GM21786 (cell line): ENCODE data around the gene ANKRD2.

Source experiments
- ATAC-seq: cut with Tn5 transposase; IDR thresholded peaks from one replicate; pipeline ENCODE4 v1.9.1; 2021; ENCODE audit not compliant: unreplicated experiment

ANKRD2 gene

DNA sequence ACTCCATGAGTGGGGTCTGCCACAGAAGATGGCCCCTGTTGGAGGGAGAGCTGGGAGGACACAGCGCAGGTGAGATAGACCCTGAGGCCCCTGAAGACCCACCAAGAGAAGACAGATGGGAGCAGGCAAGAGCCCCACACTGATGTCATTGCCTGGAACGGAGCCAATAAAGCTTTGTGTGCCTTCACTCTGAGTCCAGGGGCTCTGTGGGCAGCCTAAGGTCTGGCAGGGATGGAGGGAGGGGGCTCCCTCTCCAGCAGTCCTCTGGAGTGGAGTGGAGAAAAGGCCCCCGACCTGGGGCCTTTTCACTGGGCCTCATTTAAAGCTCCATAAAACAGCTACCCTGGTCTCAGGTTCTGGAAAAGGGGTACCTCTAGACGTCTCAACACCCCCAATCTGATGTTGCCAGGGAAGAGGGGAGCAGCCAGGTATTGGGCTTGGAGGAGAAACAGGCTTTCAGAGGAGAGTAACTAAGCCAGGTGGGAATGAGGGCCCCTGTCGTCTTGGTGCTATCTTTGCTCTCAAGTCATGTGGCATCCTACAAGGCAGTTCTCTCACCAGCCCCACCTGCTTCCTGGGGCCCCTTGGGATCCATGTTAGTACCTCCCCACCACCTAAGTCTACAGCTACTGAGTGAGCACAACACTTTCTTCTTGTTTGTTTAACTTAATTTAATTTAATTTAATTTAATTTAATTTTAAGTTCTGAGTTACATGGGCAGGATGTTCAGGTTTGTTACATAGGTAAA lies 18.3 kb downstream of the ANKRD2 start:
- ATAC-seq: no peak

DNA sequence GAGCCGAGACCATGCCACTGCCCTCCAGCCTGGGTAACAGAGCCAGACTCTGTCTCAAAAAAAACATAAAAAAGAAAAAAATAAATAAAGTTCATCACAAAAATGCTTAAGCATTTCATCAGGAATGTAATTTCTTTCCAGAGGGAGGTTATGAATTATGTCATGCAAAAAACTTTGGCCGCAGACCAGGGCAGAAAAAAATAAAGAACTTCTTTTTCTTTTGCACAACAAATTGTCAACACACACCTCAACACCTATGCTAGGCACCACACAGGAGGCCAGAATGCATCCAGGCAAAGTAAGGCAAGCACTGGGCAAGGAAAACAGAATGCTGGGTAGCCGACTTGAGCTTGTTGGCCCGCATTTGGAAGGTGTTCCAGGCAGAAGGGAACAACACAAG lies 20.8 kb downstream of the ANKRD2 start:
- no peak for ATAC-seq

DNA sequence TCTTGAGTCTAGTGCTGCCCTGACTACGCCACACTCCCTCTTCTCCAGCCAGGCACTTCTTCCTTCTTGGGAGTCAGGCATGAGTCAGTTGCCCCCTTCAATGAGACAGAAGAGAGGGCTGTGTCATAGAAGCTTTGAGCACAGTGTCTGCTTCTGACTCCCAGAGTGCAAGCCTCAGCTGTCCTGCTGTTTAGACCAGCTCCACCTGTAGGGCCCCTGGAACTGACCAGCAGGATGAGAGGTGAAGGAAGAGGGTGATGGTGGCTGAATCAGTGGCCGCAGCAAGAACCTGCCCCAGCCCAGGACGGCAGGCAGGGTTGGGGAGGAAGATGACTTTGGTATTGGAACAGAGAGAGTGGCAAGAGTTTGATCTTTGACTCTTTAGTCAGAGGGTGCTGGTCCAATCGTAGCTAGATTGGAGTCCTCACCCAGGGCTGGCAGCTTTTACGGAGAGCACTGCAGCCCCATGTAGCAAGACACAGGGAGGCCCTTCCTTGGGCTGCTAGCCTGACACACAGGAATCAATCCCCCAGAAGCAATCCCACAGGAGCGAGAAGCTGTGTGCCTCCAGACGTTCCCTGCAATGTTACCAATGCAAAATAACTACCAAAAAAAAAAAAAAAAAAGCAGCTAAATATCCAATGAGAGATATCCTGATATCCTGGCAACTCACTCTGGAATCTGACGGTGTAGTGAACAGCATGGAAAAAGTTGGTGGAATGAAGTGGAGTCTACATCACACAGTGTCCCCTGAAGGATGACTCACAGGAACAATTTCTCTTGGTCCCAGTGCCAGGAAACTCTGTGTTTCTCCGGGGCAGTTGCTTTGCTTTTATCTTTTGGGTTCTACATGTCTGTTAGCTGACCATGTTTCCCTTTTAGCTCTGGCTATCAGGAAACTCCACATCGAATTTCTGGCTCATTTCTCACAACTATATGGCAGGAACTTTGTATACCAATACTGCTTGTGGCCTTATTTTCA lies 23.8 kb downstream of the ANKRD2 start:
- no peak for ATAC-seq

DNA sequence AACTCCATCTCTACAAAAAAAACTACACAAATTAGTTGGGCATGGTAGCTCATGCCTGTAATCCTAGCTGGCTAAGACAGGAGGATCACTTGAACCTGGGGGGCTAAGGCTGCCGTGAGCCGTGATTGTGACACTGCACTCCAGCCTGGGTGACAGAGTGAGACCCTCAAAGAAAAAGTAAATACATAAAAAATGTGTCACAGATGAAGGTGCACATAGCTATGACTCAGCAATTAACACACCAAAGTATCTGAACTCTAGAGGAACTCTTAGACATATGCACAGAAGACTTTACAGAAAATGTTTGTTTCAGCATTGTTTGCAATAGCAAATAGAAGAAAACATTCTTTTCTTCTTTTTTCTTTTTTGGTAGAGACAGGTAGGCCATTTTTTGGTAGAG lies 25.2 kb downstream of the ANKRD2 start:
- no peak for ATAC-seq

DNA sequence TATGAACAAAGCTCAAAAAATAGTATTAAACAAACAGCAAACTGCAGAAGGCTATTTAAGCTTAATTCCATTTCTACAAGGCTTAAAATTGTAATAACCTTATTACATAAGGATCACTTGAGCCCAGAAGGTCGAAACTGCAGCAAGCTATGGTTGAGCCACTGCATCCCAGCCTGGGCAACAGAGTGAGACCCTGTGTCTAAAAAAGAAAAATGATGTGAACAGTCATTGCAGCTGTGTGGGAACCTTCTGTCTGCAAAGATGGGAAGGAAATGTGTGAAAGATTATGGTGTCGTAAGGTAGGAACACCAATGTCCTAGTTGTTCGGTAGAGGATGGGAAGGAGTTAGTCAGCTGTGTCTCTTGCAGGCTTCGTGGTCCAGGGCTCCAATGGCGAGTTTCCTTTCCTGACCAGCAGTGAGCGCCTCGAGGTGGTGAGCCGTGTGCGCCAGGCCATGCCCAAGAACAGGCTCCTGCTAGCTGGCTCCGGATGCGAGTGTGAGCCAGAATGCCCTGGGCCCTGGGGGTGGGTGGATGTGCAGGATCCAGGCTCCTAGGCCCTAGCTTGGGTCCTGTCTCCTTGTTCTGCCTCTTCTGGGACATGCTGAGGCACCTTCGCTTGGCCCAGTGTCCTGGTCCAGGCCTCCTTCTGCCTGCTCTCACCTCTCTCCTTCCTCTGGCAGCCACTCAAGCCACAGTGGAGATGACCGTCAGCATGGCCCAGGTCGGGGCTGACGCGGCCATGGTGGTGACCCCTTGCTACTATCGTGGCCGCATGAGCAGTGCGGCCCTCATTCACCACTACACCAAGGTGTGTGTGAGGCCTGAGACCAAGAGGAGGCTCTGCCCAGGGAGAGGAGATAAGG lies 26.1 kb downstream of the ANKRD2 start:
- ATAC-seq: no peak

DNA sequence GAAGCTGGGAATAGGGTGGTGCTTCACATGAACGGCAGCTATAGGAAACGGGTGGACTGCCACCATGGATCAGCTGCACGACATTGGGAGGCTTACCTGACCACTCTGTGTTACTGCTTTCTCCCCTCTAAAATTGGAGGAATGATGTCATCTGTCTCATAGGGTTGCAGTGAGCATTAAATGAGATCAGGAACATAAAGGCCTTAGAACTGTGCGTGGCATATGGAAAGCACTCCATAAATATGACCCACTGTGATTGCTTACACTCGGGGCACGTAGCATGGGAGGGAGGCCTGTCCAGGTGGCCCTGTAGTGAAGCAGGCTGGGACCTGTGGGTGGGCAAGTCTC lies 26.7 kb downstream of the ANKRD2 start:
- ATAC-seq: no peak

DNA sequence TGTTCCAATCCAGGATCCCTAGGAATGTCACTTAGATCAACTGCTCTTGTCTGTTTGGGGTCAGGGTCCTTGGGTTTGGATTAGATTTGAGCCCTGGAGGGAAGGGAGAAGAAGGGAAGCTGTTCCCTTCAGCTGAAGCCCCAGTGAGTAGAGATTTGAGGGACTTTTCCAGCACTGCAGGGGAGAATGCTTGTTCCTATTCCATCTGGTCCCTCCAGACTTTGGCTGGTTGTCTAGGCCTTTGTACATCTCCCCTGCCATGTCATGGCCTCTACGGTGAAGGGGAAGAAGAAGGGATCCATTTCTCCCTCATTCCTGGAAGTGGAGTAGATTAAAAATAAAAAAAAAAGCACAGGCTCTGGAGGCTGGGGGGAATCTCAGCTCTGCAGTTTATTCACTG lies 28.0 kb downstream of the ANKRD2 start:
- no peak for ATAC-seq

DNA sequence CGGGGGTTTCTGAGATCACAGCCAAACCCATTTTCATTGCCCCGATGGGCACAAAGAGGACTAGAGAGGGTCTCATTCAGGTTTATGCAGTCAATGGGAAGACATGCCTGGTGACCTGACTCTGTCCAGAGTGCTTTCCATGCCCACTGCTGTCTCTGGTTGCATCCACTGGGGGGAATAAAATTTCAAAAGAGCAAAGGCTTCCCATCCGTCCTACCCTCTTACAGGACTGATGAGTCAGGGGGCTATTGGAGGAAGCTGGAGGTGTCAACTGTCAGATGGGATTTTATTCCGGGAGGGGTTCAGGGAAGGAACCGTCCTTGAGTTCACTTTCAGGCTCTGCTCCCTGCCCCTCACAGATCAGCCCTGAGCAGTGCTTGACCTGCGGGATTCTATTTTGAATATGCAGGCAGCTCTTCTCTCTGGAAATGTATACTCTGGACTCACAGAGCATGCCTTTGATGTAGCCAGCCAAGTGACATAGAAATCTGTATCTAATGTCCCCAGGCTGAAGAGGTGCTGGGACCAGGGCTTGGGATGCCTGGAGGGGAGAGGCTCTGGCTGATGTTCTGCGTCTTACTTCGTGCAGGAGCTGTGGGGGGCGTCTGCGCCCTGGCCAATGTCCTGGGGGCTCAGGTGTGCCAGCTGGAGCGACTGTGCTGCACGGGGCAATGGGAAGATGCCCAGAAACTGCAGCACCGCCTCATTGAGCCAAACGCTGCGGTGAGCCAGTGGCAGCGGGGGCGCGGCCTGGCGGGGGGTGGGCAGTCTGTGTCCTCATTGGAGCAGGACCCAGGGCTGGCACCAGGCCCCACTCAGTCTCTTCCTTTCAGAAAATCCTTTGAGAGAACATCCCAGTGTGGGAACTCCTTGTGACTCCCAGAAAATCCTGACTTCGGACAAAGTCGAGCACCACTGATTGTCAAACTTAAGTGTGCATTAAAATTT lies 29.0 kb downstream of the ANKRD2 start:
- no peak for ATAC-seq

DNA sequence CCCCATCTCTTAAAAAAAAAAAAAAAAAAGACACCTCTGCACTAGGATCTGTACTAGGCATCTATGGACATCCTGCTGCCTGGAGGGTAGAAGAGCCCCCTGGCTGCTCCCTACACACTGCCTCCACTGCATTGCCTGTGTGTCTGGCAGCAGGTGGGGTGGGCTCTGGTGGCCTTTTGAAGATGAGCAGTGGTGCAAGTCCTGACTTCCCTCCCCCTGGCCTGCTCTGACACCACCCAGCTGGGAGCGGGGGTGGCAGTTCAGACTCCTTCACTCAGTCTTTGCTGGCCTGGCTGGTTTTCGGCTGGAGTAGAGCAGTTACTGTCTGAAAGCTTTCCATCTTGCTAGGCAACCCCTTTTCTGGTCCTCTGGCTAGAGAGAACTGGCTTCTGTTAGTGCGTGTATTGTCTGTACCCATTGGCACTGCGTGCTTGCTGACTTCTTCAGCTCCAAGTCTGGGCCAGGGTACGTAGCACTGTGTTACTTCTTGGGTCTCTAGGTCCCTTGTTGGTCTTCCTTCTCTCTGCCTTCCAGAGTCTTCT lies 34.6 kb downstream of the ANKRD2 start:
- ATAC-seq: no peak

DNA sequence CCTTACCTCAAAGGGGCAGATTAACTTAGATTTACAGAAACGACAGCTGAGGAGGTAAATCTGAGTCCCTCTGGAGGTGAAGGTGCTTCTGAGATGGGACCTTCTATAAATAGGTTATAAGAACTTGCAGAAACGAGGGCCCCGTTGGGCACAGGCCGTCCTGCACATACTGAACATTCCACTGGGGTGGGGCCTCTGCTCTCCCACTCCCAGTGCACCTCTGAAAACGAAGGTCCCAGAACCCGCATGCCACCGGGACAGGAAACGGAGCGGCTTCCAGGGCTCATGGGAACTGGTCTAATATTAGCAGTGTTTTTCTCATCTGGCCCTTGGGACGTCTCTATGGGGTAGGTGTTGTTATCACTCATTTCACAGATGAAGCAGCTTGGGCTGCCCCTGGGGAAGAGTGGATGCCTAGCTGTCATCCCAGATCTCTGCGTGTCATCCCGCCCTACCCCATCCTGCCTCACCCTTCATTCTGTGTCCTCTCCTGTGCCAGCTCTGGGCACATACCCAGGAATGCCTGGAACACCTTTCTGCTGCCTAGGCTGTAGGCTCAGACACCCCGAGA lies 36.5 kb downstream of the ANKRD2 start:
- no peak for ATAC-seq

DNA sequence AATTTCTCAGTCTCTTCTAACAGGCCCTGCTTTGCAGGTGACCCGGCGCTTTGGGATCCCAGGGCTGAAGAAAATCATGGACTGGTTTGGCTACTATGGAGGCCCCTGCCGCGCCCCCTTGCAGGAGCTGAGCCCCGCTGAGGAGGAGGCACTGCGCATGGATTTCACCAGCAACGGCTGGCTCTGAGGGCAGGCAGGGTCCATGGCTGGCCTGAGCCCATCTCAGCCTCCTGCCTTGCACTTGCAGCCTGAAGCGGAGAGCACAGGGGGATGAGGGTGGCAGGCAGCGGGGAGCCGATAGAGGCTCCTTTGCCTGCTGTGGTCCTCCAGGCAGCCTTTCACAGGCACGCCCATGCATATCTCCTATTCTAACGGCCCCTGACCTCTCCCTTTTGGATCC lies 38.9 kb downstream of the ANKRD2 start:
- no peak for ATAC-seq

DNA sequence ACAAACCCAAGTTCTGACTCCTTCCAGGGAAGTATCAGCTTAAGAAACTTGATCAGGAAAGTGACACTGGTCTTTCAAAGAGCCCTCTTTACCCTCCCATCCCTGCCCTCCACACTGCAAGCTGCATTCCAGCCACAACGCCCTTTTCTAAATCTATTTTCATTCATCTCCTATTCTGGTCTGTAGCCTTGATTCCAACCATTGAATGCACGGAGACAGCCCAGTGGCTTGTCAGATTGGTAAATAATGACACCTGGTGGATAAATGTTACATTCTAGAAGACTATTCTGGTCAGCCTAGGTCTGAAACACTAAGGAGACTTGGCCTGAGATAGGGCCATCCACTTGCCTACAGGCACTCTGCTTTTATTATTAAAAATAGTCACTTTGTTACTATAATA lies 39.8 kb downstream of the ANKRD2 start:
- ATAC-seq: no peak

DNA sequence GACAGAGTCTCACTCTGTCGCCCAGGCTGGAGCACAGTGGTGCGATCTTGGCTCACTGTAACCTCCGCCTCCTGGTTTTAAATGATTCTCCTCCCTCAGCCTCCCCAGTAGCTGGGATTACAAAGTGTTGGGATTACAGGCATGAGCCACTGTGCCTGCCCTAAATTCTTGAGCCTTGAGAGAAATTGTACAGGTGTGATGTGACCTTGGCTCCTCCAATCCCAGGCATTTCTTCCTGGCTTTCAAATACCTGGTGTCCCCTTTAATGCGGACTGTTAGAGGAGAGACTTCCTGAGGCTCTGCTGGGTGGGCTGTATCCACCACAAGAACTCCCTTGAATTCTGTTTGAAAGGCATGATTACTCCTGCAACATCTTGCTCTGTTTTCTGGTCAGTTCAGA lies 45.7 kb downstream of the ANKRD2 start:
- no peak for ATAC-seq

DNA sequence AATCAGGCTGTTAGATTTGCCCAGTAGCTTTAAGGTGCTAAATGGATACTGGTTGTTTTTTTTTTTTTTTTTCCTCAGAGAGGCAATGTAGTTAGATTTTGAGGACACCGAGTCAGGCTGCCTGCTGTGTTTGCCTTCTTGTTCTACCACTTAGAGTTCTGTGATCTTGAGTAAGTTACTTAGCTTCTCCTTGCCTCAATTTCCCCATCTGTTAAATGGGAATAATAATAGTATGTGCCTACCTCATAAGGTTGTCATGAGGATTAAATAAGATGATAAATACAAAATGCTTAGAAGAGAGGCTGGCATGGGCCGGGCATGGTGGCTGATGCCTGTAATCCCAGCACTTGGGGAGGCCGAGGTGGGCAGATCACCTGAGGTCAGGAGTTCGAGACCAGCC lies 46.2 kb downstream of the ANKRD2 start:
- no peak for ATAC-seq

DNA sequence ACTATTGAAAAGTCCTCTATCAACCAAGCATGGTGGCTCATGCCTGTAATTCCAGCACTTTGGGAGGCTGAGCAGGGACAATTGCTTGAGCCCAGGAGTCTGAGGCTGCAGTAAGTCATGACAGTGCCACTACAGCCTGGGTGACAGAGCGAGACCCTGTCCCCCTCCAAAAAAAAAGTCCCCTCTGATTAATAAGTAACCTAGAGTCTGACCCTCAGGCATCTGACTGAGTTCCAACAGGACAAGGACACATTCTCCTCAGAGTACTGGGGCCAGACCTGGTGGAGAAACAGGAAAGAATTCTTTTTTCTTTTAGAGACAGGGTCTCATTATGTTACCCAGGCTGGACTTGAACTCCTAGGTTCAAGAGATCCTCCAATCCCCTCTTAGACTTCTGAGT lies 50.7 kb downstream of the ANKRD2 start:
- ATAC-seq: no peak

DNA sequence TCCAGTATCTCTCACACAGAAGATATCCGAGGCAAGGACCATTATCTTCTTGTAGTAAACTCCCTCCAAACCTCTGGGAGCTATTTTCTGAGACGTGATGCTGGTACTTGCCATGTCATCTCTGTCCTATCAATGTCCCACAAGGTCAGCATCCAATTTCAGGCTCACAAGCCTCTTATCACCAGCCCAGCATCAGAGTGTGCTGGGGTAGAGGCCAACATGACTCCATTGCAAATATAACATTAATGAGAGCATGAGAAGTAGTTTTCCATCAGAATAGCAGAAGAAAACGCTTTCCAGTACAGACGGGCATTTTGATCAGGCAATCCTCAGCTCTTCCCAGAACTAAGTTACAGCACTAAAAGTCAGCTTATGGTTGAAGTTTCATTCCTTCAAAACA lies 55.2 kb downstream of the ANKRD2 start:
- no peak for ATAC-seq

DNA sequence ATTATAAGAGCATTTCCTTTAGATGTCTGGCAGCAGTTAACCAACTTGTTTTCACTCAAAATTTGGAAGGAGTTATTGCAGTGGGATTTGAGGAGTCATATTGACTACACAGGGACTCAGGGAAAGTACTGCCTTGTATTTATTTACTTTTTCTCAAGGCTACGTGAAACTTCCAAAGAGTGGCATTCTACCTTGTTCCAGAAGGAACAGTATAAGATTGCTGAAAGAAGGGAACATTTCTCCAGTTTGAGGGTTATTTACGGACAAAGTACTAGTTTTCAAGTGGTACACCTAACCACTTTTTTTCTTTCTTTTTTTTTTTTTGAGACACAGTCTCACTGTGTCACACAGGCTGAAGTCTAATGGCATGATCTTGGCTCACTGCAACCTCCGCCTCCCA lies 55.6 kb downstream of the ANKRD2 start:
- ATAC-seq: no peak

DNA sequence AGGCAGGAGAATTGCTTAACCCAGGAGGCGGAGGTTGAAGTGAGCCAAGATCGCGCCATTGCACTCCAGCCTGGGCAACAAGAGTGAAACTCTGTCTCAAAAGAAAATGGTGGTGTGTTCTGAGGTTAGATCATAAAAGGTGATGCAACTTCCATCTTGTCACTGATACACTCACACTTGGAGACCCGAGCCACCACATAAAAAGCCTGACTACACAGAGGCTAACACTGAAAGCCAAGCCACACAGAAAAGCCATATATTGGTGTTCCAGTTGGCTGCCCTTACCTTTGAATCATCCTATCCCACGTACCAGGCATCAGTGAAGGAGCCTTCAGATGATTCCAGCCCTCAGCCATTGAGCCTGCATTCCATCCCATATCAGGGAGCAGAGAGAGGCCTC lies 56.7 kb downstream of the ANKRD2 start:
- no peak for ATAC-seq

DNA sequence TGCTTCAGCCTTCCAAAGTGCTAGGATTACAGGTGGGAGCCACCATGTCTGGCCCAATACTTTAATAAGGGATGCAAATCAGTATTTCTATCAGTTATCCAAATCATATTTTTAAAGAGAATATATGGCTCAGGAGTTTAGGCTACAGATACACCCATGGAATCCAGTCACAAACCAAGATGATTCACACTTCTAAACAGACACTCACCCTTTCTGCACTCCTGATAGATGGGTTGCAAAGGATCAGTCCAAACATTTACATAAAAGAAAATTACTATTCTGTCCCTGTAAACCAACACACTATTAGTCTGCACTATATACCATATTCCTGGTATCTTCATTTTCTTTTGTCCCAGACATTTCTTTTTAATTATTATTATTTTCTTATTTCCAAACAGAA lies 58.5 kb downstream of the ANKRD2 start:
- ATAC-seq: no peak
